GM18517 (cell line): ENCODE data around the gene OR52B2.

Source experiments
- ATAC-seq: cut with Tn5 transposase; IDR thresholded peaks from one replicate; pipeline ENCODE4 v1.9.1; 2021; ENCODE audit warnings: mild to moderate bottlenecking, moderate library complexity; ENCODE audit not compliant: unreplicated experiment

The OR52B2 gene

DNA sequence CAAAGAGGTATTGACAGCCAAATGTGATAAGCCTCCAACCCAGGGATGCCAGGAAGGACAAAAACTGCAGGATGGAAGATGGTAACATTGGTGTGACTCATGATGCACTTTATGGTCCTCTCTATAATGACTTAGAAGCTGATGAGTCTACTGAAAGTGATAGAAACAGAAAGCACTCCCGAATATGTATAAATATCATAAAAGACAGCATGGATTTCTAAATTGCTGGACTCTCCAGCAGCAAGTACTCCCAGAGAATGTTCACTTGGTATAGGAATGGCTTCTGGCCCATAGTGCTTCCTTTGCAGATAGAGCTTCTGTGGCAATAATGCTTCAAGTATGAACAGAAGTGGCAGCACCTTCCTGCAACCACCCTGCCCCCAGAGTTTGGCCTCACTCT lies at the start of gene OR52B2:
Gene OR52B2, minus strand, starts transcription at position 101 of the 400 bp plus-strand sequence. Its CDS starts 0 bp downstream, at position 101.
- ATAC-seq, result no peak

DNA sequence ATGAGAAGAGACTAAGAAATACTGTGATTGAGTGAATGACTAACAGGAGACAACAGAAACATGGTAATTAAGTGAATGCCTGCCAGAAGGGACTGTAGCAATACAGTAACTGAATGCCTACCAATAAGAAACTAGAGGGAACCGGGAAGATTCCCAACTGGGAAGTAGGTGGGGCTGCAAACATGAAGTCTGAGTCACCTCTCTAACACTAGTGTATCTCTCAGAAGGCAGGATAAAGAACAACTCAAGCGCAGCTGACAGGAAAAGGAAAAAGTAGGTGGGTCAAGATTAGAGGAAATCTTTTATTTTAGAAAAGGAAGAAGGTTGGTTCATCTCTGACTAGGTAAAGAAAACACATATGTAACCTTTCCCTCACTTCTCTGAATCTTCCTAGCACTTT lies 49.2 kb upstream of the OR52B2 start:
- no peak for ATAC-seq

DNA sequence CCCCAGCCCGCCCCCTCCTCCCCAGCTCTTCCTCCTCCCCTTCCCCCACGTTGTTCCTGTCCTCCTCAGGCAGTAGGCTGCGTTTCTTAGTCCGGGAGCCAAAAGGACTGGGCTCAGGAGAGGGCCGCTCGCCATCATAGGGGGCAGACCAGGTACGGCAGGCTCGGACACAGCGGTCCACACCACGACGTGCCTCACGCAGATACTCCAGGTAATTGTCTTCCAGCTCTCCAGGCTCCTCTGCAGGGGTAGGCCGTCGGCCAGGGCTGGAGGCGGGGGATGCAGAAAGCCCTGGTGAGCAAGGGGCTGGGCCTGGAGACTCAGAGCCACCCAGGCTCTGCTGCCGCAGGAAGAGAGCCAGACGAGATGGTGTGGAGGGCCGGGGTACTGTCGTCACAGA lies 47.6 kb upstream of the OR52B2 start:
- no peak for ATAC-seq

- ATAC-seq, result no peak
Measured at GRCh38 chr11:6216501-6216900, 46.4 kb upstream of the OR52B2 start.

GRCh38 chr11:6214530-6214929 lies 44.4 kb upstream of the OR52B2 start:
- ATAC-seq, result no peak

GRCh38 chr11:6210274-6210955 lies 40.3 kb upstream of the OR52B2 start:
- ATAC-seq, result no peak

DNA sequence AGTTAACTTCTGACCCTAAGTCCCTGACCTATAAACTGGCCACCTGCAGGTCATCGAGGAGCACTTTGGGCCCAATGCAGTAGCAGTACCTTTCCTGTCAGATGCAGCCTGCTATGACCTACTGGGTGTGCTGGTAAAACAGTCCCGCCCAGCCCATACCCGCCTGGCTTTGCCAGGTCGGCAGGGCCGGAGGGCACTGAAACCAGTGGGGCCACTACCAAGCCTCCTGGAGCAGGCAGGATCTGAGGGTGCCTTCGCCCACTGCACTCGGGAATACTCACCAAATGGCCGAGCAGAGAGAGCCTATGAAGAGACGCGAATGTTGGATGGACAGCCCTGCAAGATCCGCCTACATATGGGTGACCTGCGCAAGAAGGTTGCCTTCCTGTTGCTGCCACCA lies 39.7 kb upstream of the OR52B2 start:
- ATAC-seq, result no peak

GRCh38 chr11:6206456-6207180 lies 36.5 kb upstream of the OR52B2 start:
- no peak for ATAC-seq

- ATAC-seq, result no peak
Measured at GRCh38 chr11:6205366-6205765, 35.2 kb upstream of the OR52B2 start, which contains the start of gene C11orf42. Gene C11orf42, plus strand, starts transcription at chr11:6205557. Its CDS starts 59 bp downstream, at chr11:6205616.

DNA sequence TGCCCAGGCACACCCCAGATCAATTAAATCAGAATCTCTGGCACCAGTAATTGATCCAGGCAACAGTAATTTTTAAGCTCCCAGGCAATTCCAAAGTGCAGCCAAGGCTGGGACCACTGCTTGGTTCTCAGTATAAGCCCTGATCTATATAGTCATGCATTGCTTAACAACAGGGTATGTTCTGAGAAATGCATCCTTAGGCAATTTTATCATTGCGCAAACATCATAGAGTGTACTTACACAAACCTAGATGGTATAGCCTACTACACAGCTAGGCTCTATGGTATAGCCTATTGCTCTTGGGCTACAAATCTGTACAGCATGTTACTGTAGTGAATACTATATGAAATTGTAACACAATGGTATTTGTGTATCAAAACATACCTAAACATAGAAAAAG lies 34.6 kb upstream of the OR52B2 start:
- no peak for ATAC-seq

- peak; percentile 69 for ATAC-seq
Measured at GRCh38 chr11:6203327-6203726, 33.2 kb upstream of the OR52B2 start.

GRCh38 chr11:6202041-6202440 lies 31.9 kb upstream of the OR52B2 start:
- ATAC-seq, result no peak

DNA sequence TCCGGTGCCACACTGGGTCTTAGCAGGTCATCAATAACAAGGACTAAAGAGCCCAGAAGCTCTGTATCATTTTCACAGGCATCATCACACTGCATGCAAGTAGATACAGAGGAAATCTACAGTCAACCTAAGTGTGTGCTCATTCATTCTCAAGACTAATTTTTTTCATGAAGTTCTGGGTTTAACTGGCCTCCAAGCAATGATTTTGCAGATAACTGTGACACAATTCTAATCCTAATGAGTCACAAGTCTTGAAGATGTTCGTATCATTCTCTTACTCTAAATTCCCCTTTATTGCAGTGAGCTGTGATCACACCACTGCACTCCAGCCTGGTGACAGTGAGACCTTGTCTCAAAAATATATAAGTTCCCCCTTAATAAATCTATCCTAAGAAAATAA lies 31.4 kb upstream of the OR52B2 start:
- ATAC-seq, result no peak

DNA sequence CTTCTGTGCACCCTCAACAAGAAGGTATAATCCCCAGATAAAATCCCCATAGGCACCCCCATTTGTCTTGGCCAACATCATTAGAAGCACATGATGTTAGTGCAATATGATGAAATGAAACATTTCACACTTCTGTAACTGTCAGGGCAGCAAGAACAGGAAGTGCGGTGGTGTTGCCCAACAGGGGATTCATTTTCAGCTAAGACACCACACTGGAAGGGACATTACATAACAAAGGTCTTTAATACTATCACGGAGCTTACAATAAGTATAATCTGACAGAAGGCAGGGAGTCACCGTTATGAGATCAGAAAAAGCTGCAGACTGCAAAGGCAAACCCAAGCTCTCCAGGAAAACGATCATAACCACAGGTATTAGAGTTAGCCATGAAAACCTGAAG lies 30.8 kb upstream of the OR52B2 start:
- no peak for ATAC-seq

GRCh38 chr11:6199174-6199810 lies 29.2 kb upstream of the OR52B2 start, which contains the start of gene OR52W1:
Gene OR52W1, plus strand, starts transcription at chr11:6199224. Its CDS starts 0 bp downstream, at chr11:6199224.
- ATAC-seq, result no peak

DNA sequence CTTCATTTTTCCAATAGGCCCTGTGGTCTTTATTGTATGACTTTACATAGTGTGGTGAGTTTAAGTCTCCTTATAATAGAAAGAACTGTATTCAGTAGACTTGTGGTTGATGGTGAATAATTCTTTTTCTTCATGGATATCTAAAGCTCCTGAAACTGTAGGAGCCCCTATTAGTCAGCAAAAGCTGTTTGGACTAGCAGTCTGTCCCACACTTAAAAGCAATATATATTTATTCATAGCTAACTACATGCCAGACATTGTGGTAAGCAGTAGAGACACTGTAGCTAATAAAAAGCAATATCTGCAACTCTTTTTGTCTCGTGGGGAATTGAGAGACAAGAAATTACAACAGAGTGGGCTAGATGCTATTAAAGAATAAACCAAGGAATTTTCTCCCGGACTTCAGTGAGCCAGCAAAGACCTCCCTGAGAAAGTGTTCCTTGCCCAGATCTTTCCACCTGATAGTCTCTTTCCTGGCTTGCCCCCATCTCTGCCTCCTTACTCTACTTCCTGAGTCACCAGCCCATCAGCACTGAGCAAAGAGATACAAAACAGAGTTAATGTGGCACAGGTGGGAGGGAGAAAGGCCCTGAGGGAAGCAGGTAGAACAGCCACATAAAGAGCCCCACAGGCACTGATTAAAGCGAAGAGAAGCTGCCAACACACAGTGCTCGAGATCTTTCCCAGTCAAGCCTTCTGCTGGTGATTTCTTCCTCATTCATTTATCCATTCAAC lies 27.5 kb upstream of the OR52B2 start:
- no peak for ATAC-seq

GRCh38 chr11:6196396-6196795 lies 26.3 kb upstream of the OR52B2 start:
- ATAC-seq, result no peak

DNA sequence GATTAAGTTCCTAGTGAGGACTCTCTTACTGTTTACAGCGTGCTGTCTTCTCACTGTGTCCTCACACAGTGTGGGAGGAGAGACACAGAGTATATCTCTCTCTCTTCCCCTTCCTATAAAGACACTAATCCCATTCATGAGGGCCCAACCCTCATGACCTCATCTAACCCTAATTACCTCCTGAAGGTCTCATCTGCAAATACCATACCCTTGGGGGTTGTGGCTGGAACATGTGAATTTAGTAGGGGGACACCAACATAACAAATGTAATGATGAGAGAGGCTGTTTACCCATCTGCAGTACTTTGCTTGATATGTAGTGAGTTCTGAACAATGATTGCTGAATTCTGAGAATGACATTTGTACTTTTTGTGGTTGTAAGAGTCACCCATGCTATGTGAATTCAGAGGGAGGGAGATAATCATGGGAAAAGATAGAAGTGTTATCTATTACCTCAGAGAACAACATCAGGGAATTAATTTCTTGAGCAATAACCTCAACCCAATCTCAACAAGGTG lies 24.0 kb upstream of the OR52B2 start:
- no peak for ATAC-seq

- ATAC-seq, result no peak
Measured at GRCh38 chr11:6191742-6192141, 21.6 kb upstream of the OR52B2 start.

DNA sequence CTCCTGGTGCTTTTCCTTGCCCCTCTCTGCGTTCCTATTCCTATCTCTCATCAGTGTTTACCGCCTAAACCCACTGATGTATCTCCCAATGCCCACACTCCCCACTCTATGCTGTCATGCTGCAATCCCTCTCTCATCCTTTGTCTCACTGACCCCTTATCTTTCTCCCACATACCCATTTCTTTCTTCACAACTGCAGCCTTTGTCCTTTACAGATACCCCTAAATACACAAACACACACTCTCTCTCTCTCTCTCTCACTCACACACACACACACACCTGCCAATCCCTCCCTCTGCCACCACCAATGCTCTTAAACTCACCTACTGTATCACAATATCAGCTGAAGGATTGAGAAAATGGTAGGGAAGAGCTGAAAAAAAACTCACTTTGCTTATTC lies 5.3 kb upstream of the OR52B2 start:
- no peak for ATAC-seq
